ENCODE measurements around the gene PRPSAP1. TPM values are rescaled to one million over a fixed set of nuclear protein-coding genes. Genes with fewer than 3 reads are reported as not detected.

PRPSAP1 gene
- total RNA-seq, 1 experiment from 2014 or later = 63.3 TPM

- TF ChIP-seq CTCF (conservative IDR thresholded peaks at IDR 0.05) (no peak), EZH2 (IDR thresholded peaks at IDR 0.05; ENCODE audit: low read depth) (no peak)
- H3K9me2 ChIP-seq (ENCODE audit: insufficient read depth) = no peaks in the 10 kb centered on the region
- intact Hi-C loops (cut with micrococcal nuclease; ENCODE audit: unreplicated experiment) = no loop called here
- no peaks in the 10 kb centered on the region for H3K9me3 ChIP-seq (ENCODE audit: insufficient read depth, low read depth)
- ChIA-PET CTCF (interaction anchor here (0.5 kb wide), 1 partner anchor 13 kb away, joined by 3 read pairs; no protein-coding TSS in a partner anchor), POLR2A (ENCODE audit: unreplicated experiment) (no interaction called here)
- no peak overlapping the region for H2AFZ ChIP-seq
- H3F3A ChIP-seq (ENCODE audit: insufficient read depth, low read depth) = no peaks in the 10 kb centered on the region
- H3K79me2 ChIP-seq (ENCODE audit: low read depth) = peaks cover 3% of the 10 kb centered on the region
- H4K20me1 ChIP-seq (ENCODE audit: insufficient read depth) = no peaks in the 10 kb centered on the region
- H3K4me2 ChIP-seq = no peak overlapping the region
- no peak overlapping the region for H3K4me3 ChIP-seq
- H3K4me1 ChIP-seq (replicated peaks; ENCODE audit: insufficient read depth) = no peaks in the 10 kb centered on the region
- no peak for DNase-seq
- H3K36me3 ChIP-seq (ENCODE audit: low read depth) = no peaks in the 10 kb centered on the region
- H3K27me3 ChIP-seq (ENCODE audit: insufficient read depth, low read depth) = no peaks in the 10 kb centered on the region
- no peak overlapping the region for H3K27ac ChIP-seq
- BruUV-seq (replicated peaks) = no TSS peak
These were observed 4.0 kb upstream of the PRPSAP1 start for GRCh38 chr17:76357597-76358158.

GRCh38 chr17:76356803-76357456 is 3.2 kb upstream of the PRPSAP1 start:
- no peak overlapping the region for H3K27ac ChIP-seq
- POLR2A ChIA-PET (ENCODE audit: unreplicated experiment) = no interaction called here

More at GRCh38 chr17:76356803-76357456, 3.2 kb upstream of the PRPSAP1 start:
- H3K4me1 ChIP-seq (replicated peaks; ENCODE audit: insufficient read depth) = no peaks in the 10 kb centered on the region
- no peaks in the 10 kb centered on the region for H3F3A ChIP-seq (ENCODE audit: insufficient read depth, low read depth)
- CTCF ChIA-PET = interaction anchor here (0.7 kb wide), 1 partner anchor 264 kb away, joined by 4 read pairs; no protein-coding TSS in a partner anchor
- no peak overlapping the region for H3K4me2 ChIP-seq
- H4K20me1 ChIP-seq (ENCODE audit: insufficient read depth) = no peaks in the 10 kb centered on the region
- no peaks in the 10 kb centered on the region for H3K27me3 ChIP-seq (ENCODE audit: insufficient read depth, low read depth)
- no peaks in the 10 kb centered on the region for H3K36me3 ChIP-seq (ENCODE audit: low read depth)
- no peak for DNase-seq
- no TSS peak for BruUV-seq (replicated peaks)
- no peak overlapping the region for H3K4me3 ChIP-seq
- no peaks in the 10 kb centered on the region for H3K9me2 ChIP-seq (ENCODE audit: insufficient read depth)
- no peaks in the 10 kb centered on the region for H3K9me3 ChIP-seq (ENCODE audit: insufficient read depth, low read depth)
- intact Hi-C loops (cut with micrococcal nuclease; ENCODE audit: unreplicated experiment) = no loop called here
- H2AFZ ChIP-seq = no peak overlapping the region
- TF ChIP-seq EZH2 (IDR thresholded peaks at IDR 0.05; ENCODE audit: low read depth) (no peak), CTCF (conservative IDR thresholded peaks at IDR 0.05) (no peak)
- peaks cover 11% of the 10 kb centered on the region for H3K79me2 ChIP-seq (ENCODE audit: low read depth)
